Panc1 (cell line): ENCODE measurements around the gene RAB11FIP2. TPM values are rescaled to one million over a fixed set of nuclear protein-coding genes. Genes with fewer than 3 reads are reported as not detected.

Source experiments
- ATAC-seq: fragments of 200-7000 bp; cut with Tn5 transposase; 2 replicates; pipeline ENCODE4 v1.9.1; 2020; ENCODE audit warnings: mild to moderate bottlenecking, moderate library complexity
- BruUV-seq: library from RNA; stranded (reverse); fragments of 400-500 nt; replicated peaks from 2 replicates; lab custom pipeline; 2021; lab: Mats Ljungman, UMichigan
- CTCF ChIA-PET: fragments of 300-600 bp; sonication (Branson Sonifier 250); formaldehyde crosslinking; loops from one replicate; lab custom pipeline; 2022; ENCODE audit warnings: antibody characterized with exemption; lab: Charles Lee
- POLR2A ChIA-PET: fragments of 300-600 bp; sonication (Branson Sonifier 250); formaldehyde crosslinking; loops from one replicate; lab custom pipeline; 2022; ENCODE audit warnings: antibody characterized with exemption; lab: Charles Lee
- DNase-seq: peaks from one replicate; pipeline ENCODE4 v3.0.0-alpha.2; 2010; ENCODE audit warnings: low read depth, low spot score
- H3K27ac ChIP-seq: 2 replicates; pipeline ENCODE4 v1.5.1; 2011; ENCODE audit warnings: mild to moderate bottlenecking, low read length, inconsistent platforms
- H3K27me3 ChIP-seq: fragments of 200-500 bp; sonication (Bioruptor generic); 2 replicates; pipeline ENCODE4 v1.6.0; 2014; ENCODE audit warnings: low read length, inconsistent platforms; ENCODE audit not compliant: control insufficient read depth, insufficient read depth
- H3K36me3 ChIP-seq: fragments of 200-500 bp; sonication (Bioruptor generic); 2 replicates; pipeline ENCODE4 v1.5.1; 2014; ENCODE audit warnings: inconsistent platforms, mild to moderate bottlenecking, low read length, moderate library complexity; ENCODE audit not compliant: control insufficient read depth, insufficient read depth
- H3K4me1 ChIP-seq: 2 replicates; pipeline ENCODE4 v1.5.1; 2011; ENCODE audit warnings: inconsistent platforms, mild to moderate bottlenecking, low read length, moderate library complexity; ENCODE audit not compliant: control insufficient read depth, insufficient read depth
- H3K4me3 ChIP-seq, 2 experiments: 2 replicates each; pipeline ENCODE4 v1.5.1; 2011 to 2012; ENCODE audit warnings: low read depth in 2 of 2, low read length in 2 of 2, mild to moderate bottlenecking in 2 of 2, inconsistent platforms in 1 of 2, moderate library complexity in 1 of 2
- H3K9me3 ChIP-seq: fragments of 200-500 bp; sonication (Bioruptor generic); 2 replicates; pipeline ENCODE4 v1.5.1; 2014; ENCODE audit warnings: low read depth, mild to moderate bottlenecking, inconsistent platforms, low read length, moderate library complexity; ENCODE audit not compliant: control insufficient read depth, insufficient read depth
- CTCF ChIP-seq: fragments of 450-650 bp; IDR thresholded peaks from 2 replicates; pipeline ENCODE4 v1.5.1; 2017; ENCODE audit warnings: mild to moderate bottlenecking
- POLR2AphosphoS5 ChIP-seq: IDR thresholded peaks from 2 replicates; pipeline ENCODE4 v1.6.1; 2012; ENCODE audit warnings: mild to moderate bottlenecking, low read depth, low read length, moderate library complexity
- SIN3A ChIP-seq: IDR thresholded peaks from 2 replicates; pipeline ENCODE4 v1.6.1; 2012; ENCODE audit warnings: low read depth, mild to moderate bottlenecking, low read length, moderate library complexity, borderline replicate concordance; ENCODE audit not compliant: insufficient read depth
- TCF7L2 ChIP-seq: IDR thresholded peaks from 2 replicates; pipeline ENCODE4 v1.6.1; 2011; ENCODE audit warnings: mild to moderate bottlenecking, low read depth, low read length, inconsistent platforms
- in situ Hi-C: cut with HindIII; loops from 2 replicates; pipeline ENCODE4 v1.10.0; 2016; ENCODE audit warnings: low sequenced_read_pairs, low pct_unique_long_range_greater_than_20kb
- intact Hi-C: fragments of 100-400 bp; cut with micrococcal nuclease; formaldehyde crosslinking; loops from one replicate; pipeline ENCODE4 v1.10.0; 2022; ENCODE audit not compliant: unreplicated experiment
- total RNA-seq: library from RNA; stranded (reverse); gene quantifications from one replicate; pipeline ENCODE4 v1.2.1, GENCODE V29; 2021; ENCODE audit not compliant: unreplicated experiment
- TF ChIP-seq, protein P1 (sequence below), 2 experiments: IDR thresholded peaks; 2 replicates each; pipeline ENCODE4 v1.6.1; 2011 to 2012; ENCODE audit warnings: low read depth in 2 of 2, control low read depth in 1 of 2, low read length in 1 of 2, mild to moderate bottlenecking in 1 of 2, moderate library complexity in 1 of 2; ENCODE audit not compliant: insufficient read depth in 1 of 2

Gene RAB11FIP2
- total RNA-seq, 1 experiment from 2014 or later = 18.1 TPM

DNA sequence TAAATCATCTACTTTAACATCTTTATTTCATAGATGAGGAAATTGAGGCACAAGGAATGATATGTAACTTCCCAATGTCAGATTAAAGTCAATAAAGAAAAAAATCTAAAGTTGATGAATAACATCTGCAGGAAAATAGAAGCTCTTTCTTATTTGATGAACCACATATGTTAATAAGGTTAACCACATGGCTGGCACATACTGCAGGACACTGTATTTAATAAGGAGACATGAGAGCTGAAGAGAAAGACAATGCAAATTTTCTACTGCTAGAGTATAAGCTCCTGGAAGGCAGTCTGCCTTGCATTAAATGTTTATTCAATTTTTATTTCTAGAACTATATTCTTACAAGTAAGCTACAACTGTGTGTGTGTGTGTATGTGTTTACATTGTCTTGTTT is 4.4 kb downstream of the RAB11FIP2 start:
- Histone ChIP-seq H3K27ac (no peak overlapping the region), H3K4me3 (no peak overlapping the region), H3K4me1 (peaks cover 20% of the 10 kb centered on the region), H3K9me3 (no peaks in the 10 kb centered on the region), H3K27me3 (no peaks in the 10 kb centered on the region), H3K36me3 (peaks cover 7% of the 10 kb centered on the region)
- ChIA-PET CTCF (no interaction called here), POLR2A (no interaction called here)
- ATAC-seq = no peak
- TF ChIP-seq CTCF = no peak
- TF ChIP-seq SIN3A = no peak
- TF ChIP-seq POLR2AphosphoS5 = no peak
- TF ChIP-seq, protein P1, sequence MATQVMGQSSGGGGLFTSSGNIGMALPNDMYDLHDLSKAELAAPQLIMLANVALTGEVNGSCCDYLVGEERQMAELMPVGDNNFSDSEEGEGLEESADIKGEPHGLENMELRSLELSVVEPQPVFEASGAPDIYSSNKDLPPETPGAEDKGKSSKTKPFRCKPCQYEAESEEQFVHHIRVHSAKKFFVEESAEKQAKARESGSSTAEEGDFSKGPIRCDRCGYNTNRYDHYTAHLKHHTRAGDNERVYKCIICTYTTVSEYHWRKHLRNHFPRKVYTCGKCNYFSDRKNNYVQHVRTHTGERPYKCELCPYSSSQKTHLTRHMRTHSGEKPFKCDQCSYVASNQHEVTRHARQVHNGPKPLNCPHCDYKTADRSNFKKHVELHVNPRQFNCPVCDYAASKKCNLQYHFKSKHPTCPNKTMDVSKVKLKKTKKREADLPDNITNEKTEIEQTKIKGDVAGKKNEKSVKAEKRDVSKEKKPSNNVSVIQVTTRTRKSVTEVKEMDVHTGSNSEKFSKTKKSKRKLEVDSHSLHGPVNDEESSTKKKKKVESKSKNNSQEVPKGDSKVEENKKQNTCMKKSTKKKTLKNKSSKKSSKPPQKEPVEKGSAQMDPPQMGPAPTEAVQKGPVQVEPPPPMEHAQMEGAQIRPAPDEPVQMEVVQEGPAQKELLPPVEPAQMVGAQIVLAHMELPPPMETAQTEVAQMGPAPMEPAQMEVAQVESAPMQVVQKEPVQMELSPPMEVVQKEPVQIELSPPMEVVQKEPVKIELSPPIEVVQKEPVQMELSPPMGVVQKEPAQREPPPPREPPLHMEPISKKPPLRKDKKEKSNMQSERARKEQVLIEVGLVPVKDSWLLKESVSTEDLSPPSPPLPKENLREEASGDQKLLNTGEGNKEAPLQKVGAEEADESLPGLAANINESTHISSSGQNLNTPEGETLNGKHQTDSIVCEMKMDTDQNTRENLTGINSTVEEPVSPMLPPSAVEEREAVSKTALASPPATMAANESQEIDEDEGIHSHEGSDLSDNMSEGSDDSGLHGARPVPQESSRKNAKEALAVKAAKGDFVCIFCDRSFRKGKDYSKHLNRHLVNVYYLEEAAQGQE (IDR thresholded peaks at IDR 0.05; ENCODE audit: insufficient read depth in 1 of 2, low read depth in 2 of 2, low read length in 1 of 2) = no peak
- TF ChIP-seq TCF7L2 = no peak
- intact Hi-C loops (loop anchor here (10.0 kb wide), 2 partner anchors 202 to 508 kb away; no protein-coding TSS in a partner anchor), in situ Hi-C loops (no loop called here)
- DNase-seq = no peak
- no TSS peak for BruUV-seq

GRCh38 chr10:118041316-118041715 is 5.4 kb downstream of the RAB11FIP2 start:
- no peak overlapping the region for H3K27ac ChIP-seq
- DNase-seq = no peak
- intact Hi-C loops = loop anchor here (10.0 kb wide), 2 partner anchors 203 to 507 kb away; no protein-coding TSS in a partner anchor

More at GRCh38 chr10:118041316-118041715, 5.4 kb downstream of the RAB11FIP2 start:
- in situ Hi-C loops = no loop called here
- peaks cover 10% of the 10 kb centered on the region for H3K36me3 ChIP-seq
- CTCF ChIA-PET = no interaction called here
- H3K9me3 ChIP-seq = no peaks in the 10 kb centered on the region
- no peaks in the 10 kb centered on the region for H3K27me3 ChIP-seq
- BruUV-seq = no TSS peak
- H3K4me1 ChIP-seq = peaks cover 20% of the 10 kb centered on the region
- TF ChIP-seq, protein P1 (IDR thresholded peaks at IDR 0.05; ENCODE audit: insufficient read depth in 1 of 2, low read depth in 2 of 2, low read length in 1 of 2) = no peak
- TF ChIP-seq CTCF (no peak), SIN3A (no peak)
- no peak overlapping the region for H3K4me3 ChIP-seq
- ATAC-seq = no peak
- POLR2A ChIA-PET = no interaction called here
